MCF 10A (cell line): ENCODE results near the gene IL31. TPM values are rescaled to one million over a fixed set of nuclear protein-coding genes. Genes with fewer than 3 reads are reported as not detected.

Source experiments
- BruUV-seq: library from RNA; stranded (reverse); fragments of 400-500 nt; replicated peaks from 2 replicates; lab custom pipeline; 2021; lab: Mats Ljungman, UMichigan
- CTCF ChIA-PET: fragments of 300-600 bp; sonication (Branson Sonifier 250); formaldehyde crosslinking; extraction: SDS; loops from one replicate; lab custom pipeline; 2021; ENCODE audit warnings: antibody characterized with exemption, inconsistent platforms; lab: Yijun Ruan, JAX
- POLR2A ChIA-PET: fragments of 300-600, 350-650 bp; sonication (Branson Sonifier 250); formaldehyde crosslinking; extraction: SDS; loops from one replicate; lab custom pipeline; 2020; ENCODE audit warnings: antibody characterized with exemption, inconsistent platforms; lab: Yijun Ruan, JAX
- DNase-seq: peaks from one replicate; pipeline ENCODE4 v3.0.0-alpha.2; 2018; ENCODE audit not compliant: unreplicated experiment
- H3K27ac Mint-ChIP-seq: one replicate; pipeline ENCODE4 v1.8.0; 2022; ENCODE audit warnings: mild to moderate bottlenecking, low read depth, mixed read lengths; ENCODE audit not compliant: unreplicated experiment
- H3K27me3 Mint-ChIP-seq: one replicate; pipeline ENCODE4 v1.8.0; 2022; ENCODE audit warnings: mixed read lengths; ENCODE audit not compliant: insufficient read depth, unreplicated experiment
- H3K36me3 Mint-ChIP-seq: one replicate; pipeline ENCODE4 v1.8.0; 2022; ENCODE audit warnings: mild to moderate bottlenecking, moderate library complexity, mixed read lengths; ENCODE audit not compliant: insufficient read depth, unreplicated experiment
- H3K4me1 Mint-ChIP-seq: one replicate; pipeline ENCODE4 v1.8.0; 2022; ENCODE audit warnings: mixed read lengths; ENCODE audit not compliant: insufficient read depth, unreplicated experiment
- H3K4me3 Mint-ChIP-seq: one replicate; pipeline ENCODE4 v1.8.0; 2022; ENCODE audit warnings: mild to moderate bottlenecking, moderate library complexity, mixed read lengths; ENCODE audit not compliant: unreplicated experiment
- H3K9me3 Mint-ChIP-seq: one replicate; pipeline ENCODE4 v1.8.0; 2022; ENCODE audit warnings: mixed read lengths; ENCODE audit not compliant: unreplicated experiment
- intact Hi-C: fragments of 100-400 bp; cut with micrococcal nuclease; formaldehyde crosslinking; loops from 2 replicates; pipeline ENCODE4 v1.14.1; 2022
- total RNA-seq: library from RNA; stranded (reverse); gene quantifications from 2 replicates; pipeline ENCODE4 v1.2.3, GENCODE V29; 2022
- TF ChIP-seq, protein P1 (sequence below): fragments of 200-600 bp; IDR thresholded peaks from one replicate; pipeline ENCODE4 v1.8.0; 2022; ENCODE audit warnings: antibody characterized with exemption, mild to moderate bottlenecking; ENCODE audit not compliant: unreplicated experiment

Gene IL31
- total RNA-seq, 1 experiment from 2014 or later: not detected

DNA sequence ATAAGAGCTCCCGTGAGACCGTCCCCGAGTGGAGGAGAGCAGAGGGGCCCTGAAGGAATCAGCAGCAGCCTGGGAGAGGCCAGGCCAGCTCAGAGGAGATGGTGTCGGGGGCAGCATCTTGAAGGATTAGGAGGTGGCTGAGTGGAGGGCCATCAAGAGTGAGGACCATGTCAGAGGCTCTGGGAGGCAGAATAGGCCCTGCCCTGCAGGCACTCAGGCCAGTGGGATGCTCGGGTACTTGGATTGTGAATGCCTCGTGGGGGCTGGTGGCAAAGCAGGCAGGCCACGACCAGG is 47.7 kb downstream of the IL31 start:
- POLR2A ChIA-PET: interaction anchor here (1.0 kb wide), 1 partner anchor 15 kb away, joined by 4 read pairs; no protein-coding TSS in a partner anchor
- CTCF ChIA-PET: interaction anchor here (0.5 to 2.7 kb wide), 3 partner anchors 19 to 329 kb away, joined by 3 to 23 read pairs (median 3); no protein-coding TSS in a partner anchor
- Mint-ChIP-seq H3K9me3 (no peaks in the 10 kb centered on the region), H3K36me3 (peaks cover 34% of the 10 kb centered on the region), H3K4me3 (no peak overlapping the region), H3K27ac (no peak overlapping the region), H3K4me1 (peaks cover 16% of the 10 kb centered on the region), H3K27me3 (no peaks in the 10 kb centered on the region)
- intact Hi-C loops: no loop called here
- no TSS peak for BruUV-seq
- no peak for DNase-seq
- TF ChIP-seq, protein P1, sequence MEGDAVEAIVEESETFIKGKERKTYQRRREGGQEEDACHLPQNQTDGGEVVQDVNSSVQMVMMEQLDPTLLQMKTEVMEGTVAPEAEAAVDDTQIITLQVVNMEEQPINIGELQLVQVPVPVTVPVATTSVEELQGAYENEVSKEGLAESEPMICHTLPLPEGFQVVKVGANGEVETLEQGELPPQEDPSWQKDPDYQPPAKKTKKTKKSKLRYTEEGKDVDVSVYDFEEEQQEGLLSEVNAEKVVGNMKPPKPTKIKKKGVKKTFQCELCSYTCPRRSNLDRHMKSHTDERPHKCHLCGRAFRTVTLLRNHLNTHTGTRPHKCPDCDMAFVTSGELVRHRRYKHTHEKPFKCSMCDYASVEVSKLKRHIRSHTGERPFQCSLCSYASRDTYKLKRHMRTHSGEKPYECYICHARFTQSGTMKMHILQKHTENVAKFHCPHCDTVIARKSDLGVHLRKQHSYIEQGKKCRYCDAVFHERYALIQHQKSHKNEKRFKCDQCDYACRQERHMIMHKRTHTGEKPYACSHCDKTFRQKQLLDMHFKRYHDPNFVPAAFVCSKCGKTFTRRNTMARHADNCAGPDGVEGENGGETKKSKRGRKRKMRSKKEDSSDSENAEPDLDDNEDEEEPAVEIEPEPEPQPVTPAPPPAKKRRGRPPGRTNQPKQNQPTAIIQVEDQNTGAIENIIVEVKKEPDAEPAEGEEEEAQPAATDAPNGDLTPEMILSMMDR: no peak

DNA sequence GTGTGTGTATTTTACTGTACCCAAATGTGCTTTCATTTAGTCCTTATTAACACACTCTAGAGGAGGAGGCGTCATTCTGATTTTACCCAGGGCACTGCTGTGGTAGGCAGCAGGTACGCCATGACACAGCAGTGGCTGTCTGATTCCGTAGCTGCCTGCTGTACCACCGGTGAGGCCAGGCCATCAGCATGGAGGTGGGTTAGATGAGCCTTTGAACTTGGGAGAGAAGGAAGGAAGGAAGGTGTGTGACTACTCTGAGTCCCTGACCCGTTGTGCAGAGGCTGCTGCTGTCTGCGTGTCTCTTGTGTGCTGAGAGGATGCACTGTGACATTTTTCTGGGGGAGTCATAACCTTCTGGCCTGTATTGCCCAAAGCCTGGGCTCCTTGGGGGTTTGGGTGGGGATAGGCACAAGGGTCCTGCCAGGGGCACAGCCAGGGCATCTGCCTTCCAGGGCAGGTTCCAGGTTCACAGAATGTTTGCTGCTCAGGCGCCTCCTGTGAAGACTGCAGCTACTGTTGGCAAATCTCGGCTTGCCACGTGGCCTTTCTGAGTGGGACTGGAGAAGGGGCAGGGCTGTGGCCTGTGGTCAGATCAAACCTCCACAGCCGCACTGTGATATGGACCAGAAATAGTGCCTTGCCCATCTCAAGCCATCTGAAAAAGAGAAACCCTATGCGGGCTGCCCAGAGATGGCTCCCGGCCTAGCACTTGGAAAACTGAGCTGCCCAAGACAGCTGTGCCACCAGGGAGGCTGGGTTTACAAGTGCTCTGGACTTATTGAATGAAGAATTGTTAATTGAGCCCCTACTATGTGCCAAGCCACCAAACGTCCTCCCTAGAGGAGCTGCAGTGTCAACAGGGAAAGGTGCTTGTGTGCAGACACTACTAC is 48.3 kb downstream of the IL31 start:
- POLR2A ChIA-PET: interaction anchor here (1.0 kb wide), 1 partner anchor 14 kb away, joined by 4 read pairs; no protein-coding TSS in a partner anchor
- H3K4me1 Mint-ChIP-seq: peaks cover 16% of the 10 kb centered on the region
- H3K27ac Mint-ChIP-seq: no peak overlapping the region
- no TSS peak for BruUV-seq
- TF ChIP-seq, protein P1: no peak
- no peak for DNase-seq
- H3K36me3 Mint-ChIP-seq: peaks cover 28% of the 10 kb centered on the region
- CTCF ChIA-PET: interaction anchor here (0.5 to 2.7 kb wide), 3 partner anchors 19 to 329 kb away, joined by 3 to 23 read pairs (median 3); no protein-coding TSS in a partner anchor
- no peaks in the 10 kb centered on the region for H3K9me3 Mint-ChIP-seq
- intact Hi-C loops: no loop called here
- H3K4me3 Mint-ChIP-seq: no peak overlapping the region
- H3K27me3 Mint-ChIP-seq: no peaks in the 10 kb centered on the region

GRCh38 chr12:122124370-122124769 is 49.7 kb downstream of the IL31 start:
- TF ChIP-seq, protein P1: no peak
- DNase-seq: no peak

DNA sequence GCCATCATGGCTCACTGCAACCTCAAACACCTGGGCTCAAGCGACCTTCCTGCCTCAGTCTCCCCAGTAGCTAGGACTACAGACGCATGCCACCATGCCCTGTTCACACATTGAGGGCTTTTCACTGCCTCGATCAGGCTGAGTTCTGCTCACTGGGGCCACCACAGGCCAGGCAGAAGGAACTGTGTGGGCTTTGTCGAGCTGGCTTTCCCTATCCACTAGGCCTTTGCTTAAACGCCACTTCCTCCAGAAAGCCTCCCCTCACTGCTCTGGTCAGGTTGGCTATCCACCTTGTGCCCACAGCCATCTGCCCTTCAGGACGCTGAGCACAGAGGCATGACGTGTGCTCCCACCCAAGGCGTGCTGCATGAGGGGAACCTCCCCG is 50.3 kb downstream of the IL31 start:
- intact Hi-C loops: loop anchor here (1.0 to 5.0 kb wide), 3 partner anchors 43 to 206 kb away; partner anchors contain the start of gene CFAP251
- DNase-seq: no peak
- Mint-ChIP-seq H3K9me3 (no peaks in the 10 kb centered on the region), H3K27me3 (no peaks in the 10 kb centered on the region), H3K4me3 (no peak overlapping the region), H3K4me1 (peaks cover 16% of the 10 kb centered on the region), H3K36me3 (peaks cover 13% of the 10 kb centered on the region), H3K27ac (no peak overlapping the region)
- no TSS peak for BruUV-seq
- TF ChIP-seq, protein P1: no peak
- POLR2A ChIA-PET: interaction anchor here (0.5 to 2.0 kb wide), 6 partner anchors 13 to 1367 kb away, joined by 3 to 12 read pairs (median 3); no protein-coding TSS in a partner anchor
- CTCF ChIA-PET: interaction anchor here (0.6 to 3.8 kb wide), 39 partner anchors 9 to 789 kb away, joined by 3 to 68 read pairs (median 5); no protein-coding TSS in a partner anchor

More at GRCh38 chr12:122124370-122124769, 49.7 kb downstream of the IL31 start:
- CTCF ChIA-PET: interaction anchor here (0.6 to 3.8 kb wide), 16 partner anchors 8 to 229 kb away, joined by 3 to 68 read pairs (median 10); no protein-coding TSS in a partner anchor
- Mint-ChIP-seq H3K36me3 (peaks cover 19% of the 10 kb centered on the region), H3K27me3 (no peaks in the 10 kb centered on the region), H3K4me1 (peaks cover 16% of the 10 kb centered on the region), H3K27ac (no peak overlapping the region), H3K9me3 (no peaks in the 10 kb centered on the region), H3K4me3 (no peak overlapping the region)
- no TSS peak for BruUV-seq
- intact Hi-C loops: loop anchor here (5.0 kb wide), 1 partner anchor 207 kb away; the partner anchor contains the start of gene CFAP251
- POLR2A ChIA-PET: interaction anchor here (0.6 kb wide), 1 partner anchor 71 kb away, joined by 4 read pairs; no protein-coding TSS in a partner anchor
